Dermis blood vessel endothelial cell (primary cell): ENCODE data around the gene PDE10A. TPM values are rescaled to one million over a fixed set of nuclear protein-coding genes. Genes with fewer than 3 reads are reported as not detected.
A peak's percentile ranks its signal among the peaks of the same experiment; 100 is the strongest.
"Not testable (repeated sequence)": the region's sequence is repeated elsewhere in the genome, so short reads cannot be mapped to it uniquely, and the experiment has no call there.

ENCODE experiments used
- DNase-seq: peaks from one replicate; pipeline ENCODE4 v3.0.0; 2010
- total RNA-seq: library from RNA; depleted of rRNA; stranded (reverse); fragments of >200 nt; gene quantifications from 2 replicates; pipeline ENCODE4 v1.2.3, GENCODE V29; 2014

The PDE10A gene
- total RNA-seq, 1 donor from 2014 or later, result 9.7 TPM

- DNase-seq, result not testable (repeated sequence)
These were observed 44.1 kb downstream of the PDE10A start for GRCh38 chr6:165618891-165619290.

- DNase-seq, result peak; percentile 21
These were observed 44.8 kb downstream of the PDE10A start for GRCh38 chr6:165618241-165618640.

DNA sequence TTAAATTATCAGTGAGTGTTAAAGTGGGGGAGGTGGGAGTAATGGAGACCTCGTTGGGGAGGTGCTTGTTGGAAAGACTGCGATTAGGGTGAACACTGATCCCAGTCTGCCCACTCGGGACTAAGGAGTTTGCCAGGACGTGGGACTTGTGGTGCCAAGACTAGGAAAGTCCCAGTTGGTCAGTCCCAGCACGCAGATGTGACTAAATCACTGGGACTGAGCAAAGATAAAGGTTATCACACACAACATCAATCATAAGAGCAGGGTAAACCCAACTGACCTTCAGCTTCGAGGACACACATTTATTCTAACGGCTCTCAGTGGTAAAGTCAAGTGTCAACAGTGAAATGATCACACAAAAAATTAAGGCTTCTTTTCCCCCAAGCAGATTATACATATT is 45.5 kb downstream of the PDE10A start:
- DNase-seq, result no peak

- DNase-seq, result peak; percentile 28
These were observed 46.9 kb downstream of the PDE10A start for GRCh38 chr6:165616116-165616515.

GRCh38 chr6:165615636-165616035 is 47.4 kb downstream of the PDE10A start:
- no peak for DNase-seq

- DNase-seq, result no peak
These were observed 51.7 kb downstream of the PDE10A start for GRCh38 chr6:165611294-165611693.

GRCh38 chr6:165608577-165608976 is 54.5 kb downstream of the PDE10A start:
- DNase-seq, result not testable (repeated sequence)

GRCh38 chr6:165606740-165607008 is 56.4 kb downstream of the PDE10A start:
- no peak for DNase-seq

DNA sequence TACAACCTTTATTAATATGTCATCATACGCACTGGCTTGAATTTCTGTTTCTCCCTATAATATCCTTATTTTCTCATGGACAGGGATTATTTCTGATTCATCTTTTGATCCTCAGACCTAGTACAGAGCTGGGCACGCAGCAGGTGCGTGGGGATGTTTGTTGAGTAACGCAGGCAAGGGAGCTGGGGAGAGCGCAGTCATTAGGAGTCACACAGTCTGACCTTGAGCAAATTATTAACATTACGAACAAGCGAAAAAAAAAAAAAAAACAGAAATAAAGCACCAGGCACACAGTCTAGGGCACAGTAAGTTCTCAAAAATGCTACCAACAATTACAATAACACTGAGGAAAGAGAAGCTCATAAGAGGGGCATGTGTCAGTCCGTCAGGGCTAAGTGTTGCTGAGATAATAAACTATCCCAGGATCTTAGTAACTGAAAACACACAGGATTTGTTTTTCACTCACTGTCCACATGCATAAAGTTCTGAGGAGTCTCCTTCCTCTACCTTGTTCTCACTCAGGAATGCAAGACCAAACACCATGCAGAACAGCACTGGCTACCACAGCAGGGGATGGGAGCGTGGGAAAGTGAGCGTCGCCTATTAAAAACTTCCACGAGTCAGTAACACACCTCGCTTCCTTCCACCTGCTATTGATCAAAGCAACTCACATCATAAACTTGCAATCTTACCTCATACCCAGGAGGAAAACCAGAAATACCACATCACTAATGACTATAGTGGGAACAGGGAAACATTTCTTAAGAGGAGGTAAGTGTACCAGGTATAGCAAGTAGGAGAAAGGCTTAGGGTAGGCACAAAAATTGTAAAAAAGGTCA is 56.9 kb downstream of the PDE10A start:
- DNase-seq, result no peak

DNA sequence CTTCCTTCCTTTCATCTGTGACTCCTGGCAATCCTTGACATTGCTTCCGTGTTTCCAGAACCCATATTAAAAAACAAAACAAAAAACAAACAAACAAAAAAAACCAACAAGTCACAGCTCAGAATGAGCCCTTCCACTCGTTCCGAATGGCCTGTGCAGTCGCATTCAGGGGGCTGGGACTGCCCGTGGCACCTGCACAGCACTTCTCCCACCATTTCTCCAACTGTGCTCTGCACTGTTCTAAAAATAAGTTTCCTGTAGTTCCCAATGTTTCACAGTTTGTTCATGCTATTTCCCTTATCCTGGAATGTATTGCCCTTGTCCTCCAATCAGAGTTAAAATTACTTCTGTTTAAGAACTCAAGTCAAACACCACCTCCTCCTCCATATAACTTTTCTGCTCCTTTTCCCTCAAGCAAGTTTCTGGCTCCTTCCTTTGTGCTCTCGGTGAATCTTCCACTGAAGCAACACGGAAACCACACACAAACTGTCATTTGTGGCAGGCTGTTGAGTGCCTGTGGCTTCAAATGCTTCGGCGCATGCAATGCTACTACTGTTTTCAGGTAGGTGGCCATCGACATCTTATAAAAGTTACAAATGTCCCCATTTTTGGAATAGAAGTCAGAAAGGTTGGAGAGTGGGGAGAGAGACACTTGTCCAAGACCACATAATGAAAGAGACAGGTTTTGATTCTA is 57.7 kb downstream of the PDE10A start:
- DNase-seq, result peak; percentile 24

GRCh38 chr6:165602291-165602690 is 60.8 kb downstream of the PDE10A start:
- DNase-seq, result no peak

- no peak for DNase-seq
These were observed 62.4 kb downstream of the PDE10A start for GRCh38 chr6:165600606-165601005.

- no peak for DNase-seq
These were observed 63.2 kb downstream of the PDE10A start for GRCh38 chr6:165599596-165600487.

DNA sequence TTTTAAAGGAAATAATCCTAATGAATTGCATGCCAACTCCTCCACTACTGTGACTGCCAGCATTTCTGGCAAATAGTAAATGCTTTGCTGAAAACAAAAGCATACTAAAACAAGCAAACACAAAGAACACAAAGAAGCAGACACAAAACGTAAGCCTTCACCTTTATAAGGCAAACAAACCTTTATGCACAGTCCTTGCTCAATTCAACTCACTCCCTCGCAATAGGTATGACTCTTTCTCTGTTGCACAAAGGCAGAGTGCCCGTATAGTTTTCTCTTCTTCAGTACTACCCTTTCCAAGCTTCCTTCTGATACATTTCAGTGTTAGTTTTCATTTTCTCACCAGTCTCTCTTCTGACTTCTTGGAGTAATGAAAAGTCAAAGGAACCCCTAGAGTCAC is 63.9 kb downstream of the PDE10A start:
- no peak for DNase-seq

GRCh38 chr6:165597821-165598220 is 65.2 kb downstream of the PDE10A start:
- DNase-seq, result no peak

DNA sequence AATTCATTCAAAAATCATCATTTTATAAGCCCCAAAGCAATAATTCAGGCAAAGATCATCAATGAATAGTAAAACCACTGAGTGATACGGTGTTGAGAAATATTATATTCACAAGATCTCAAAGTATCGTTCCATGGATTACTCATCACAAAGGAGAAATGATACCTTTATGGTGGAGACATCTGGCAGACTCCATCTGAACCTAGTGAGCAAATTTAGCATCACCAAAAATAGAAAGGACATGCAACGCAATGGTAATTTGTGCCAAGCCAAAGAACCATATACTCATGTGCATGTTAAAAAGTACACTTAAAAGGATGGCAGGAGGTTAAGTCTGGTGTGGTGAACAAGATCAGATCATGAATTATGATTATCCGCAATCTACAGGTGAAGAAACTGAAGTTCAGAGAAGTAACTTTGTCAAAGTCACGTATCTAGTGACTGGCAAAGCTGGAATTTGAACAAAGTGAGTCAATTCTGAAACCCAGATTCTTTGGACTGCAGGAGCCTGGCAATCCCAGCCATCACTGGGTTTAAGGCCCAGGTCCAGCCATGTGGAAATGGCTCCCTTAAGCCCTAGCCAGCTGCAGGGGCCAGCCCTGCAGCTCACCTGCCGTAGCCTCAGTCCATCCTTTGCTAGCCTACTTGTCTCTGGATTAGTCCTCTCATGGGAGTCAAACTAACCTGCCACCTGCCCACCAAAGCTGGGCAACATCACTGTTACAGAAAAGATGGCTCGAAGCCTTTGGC is 68.3 kb downstream of the PDE10A start:
- DNase-seq, result no peak

GRCh38 chr6:165592947-165593346 is 70.1 kb downstream of the PDE10A start:
- DNase-seq, result not testable (repeated sequence)

DNA sequence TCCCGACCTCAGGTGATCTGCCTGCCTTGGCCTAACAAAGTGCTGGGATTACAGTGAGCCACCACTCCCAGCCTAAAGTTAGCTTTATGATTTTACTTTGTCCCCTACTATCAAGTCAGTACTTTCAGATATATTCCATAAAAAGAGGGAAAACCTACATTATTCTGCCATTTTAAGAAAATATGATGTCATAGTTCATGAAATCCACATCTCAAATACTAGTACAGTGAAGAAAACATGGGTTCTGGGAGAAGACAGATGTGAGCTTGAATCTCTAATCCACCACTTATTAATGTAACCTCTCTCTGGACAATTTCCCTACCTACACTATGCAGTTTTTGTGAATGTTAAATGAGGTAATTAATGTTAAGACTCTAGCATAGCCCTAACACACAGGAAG is 74.5 kb downstream of the PDE10A start:
- DNase-seq, result no peak

- peak; percentile 57 for DNase-seq
These were observed 75.8 kb downstream of the PDE10A start for GRCh38 chr6:165587206-165587605.

DNA sequence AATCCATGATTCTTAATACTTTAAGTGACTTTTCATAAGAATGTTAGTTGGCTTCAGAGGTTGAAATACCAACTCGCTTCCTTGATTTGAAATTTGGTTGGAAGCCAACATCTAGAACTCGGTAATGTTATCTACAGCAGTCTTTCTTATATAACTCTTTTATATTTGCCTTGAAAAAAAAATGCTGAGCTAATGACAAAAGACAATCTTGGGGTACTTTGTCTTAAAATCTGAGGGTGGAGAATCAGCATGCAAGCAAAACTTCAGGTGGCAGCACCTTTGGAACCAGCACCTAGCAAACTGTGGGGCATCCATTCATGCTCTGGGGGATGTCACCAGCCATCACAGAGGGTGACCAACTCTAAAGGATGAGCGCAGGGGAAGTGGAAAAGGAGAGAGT is 76.3 kb downstream of the PDE10A start:
- DNase-seq, result no peak

DNA sequence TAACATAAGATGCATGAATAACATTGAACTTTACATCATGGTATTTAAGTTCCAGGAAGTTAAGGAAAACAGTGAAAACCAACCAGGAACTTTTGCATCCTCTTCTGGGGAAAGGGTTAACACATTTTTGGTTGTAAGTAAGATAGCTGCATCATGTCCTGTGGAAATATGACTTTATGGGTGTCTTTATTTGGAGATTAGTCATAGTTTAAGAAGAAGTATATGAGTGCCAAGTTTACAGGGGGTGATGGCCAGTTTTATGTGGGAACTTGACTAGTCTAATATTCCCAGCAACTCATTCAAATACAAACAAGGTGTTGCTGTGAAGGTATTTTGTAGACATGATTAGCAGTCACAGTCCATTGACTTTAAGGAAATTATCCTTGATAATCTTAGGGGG is 78.0 kb downstream of the PDE10A start:
- peak; percentile 81 for DNase-seq

GRCh38 chr6:165584541-165584940 is 78.5 kb downstream of the PDE10A start:
- no peak for DNase-seq

DNA sequence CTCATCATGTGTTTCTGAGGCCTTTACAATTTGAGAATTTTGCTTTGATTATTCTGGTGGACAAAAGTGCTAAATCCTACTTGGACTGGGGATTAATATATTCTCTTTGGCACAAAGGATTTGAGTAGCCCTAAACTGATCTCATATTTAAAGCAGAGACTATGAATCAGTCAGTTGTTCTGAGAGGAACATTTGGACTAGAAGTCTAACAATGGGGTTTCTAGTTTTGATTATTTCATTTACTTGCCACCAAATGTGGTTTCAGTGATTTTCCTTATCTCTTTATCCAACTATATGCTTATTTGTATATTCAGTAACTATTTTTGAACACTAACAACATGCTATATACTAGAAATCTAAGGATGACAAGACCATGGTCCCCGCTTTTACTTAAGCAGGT is 81.4 kb downstream of the PDE10A start:
- DNase-seq, result no peak
